GM23338 (cell line): Measurements from ENCODE around the gene SNRPA.

Source experiments
- EZH2 ChIP-seq: fragments of 200-600 bp; sonication (generic); IDR thresholded peaks from one replicate; pipeline ENCODE4 v1.8.0; 2017; ENCODE audit warnings: antibody characterized with exemption, mild to moderate bottlenecking, low read depth; ENCODE audit not compliant: unreplicated experiment
- EZH2phosphoT487 ChIP-seq: fragments of 200-600 bp; sonication (generic); IDR thresholded peaks from one replicate; pipeline ENCODE4 v1.8.1; 2018; ENCODE audit warnings: antibody characterized with exemption; ENCODE audit not compliant: unreplicated experiment
- JUNB ChIP-seq: IDR thresholded peaks from one replicate; pipeline ENCODE4 v1.6.1; 2016; ENCODE audit warnings: antibody characterized with exemption; ENCODE audit not compliant: unreplicated experiment
- POLR2AphosphoS5 ChIP-seq: IDR thresholded peaks from 2 replicates; pipeline ENCODE4 v1.6.1; 2016; ENCODE audit warnings: antibody characterized with exemption, low read depth
- STAT1 ChIP-seq: IDR thresholded peaks from one replicate; pipeline ENCODE4 v1.6.1; 2016; ENCODE audit warnings: antibody characterized with exemption; ENCODE audit not compliant: unreplicated experiment
- TF ChIP-seq, protein P1 (sequence below), 2 experiments: fragments of 200-600 bp in 1 of 2; sonication (generic) in 1 of 2; conservative IDR thresholded peaks; 2 replicates each; pipeline versions ENCODE4 v1.5.1 to v1.6.1; 2016 to 2017; ENCODE audit warnings: antibody characterized with exemption in 2 of 2, low read depth in 2 of 2, mild to moderate bottlenecking in 2 of 2, moderate library complexity in 1 of 2
- TF ChIP-seq, protein P2 (sequence below): IDR thresholded peaks from one replicate; pipeline ENCODE4 v1.6.1; 2018; ENCODE audit warnings: antibody characterized with exemption; ENCODE audit not compliant: unreplicated experiment
- TF ChIP-seq, protein P3 (sequence below): IDR thresholded peaks from 2 replicates; pipeline ENCODE4 v1.6.1; 2016; ENCODE audit warnings: antibody characterized with exemption

DNA sequence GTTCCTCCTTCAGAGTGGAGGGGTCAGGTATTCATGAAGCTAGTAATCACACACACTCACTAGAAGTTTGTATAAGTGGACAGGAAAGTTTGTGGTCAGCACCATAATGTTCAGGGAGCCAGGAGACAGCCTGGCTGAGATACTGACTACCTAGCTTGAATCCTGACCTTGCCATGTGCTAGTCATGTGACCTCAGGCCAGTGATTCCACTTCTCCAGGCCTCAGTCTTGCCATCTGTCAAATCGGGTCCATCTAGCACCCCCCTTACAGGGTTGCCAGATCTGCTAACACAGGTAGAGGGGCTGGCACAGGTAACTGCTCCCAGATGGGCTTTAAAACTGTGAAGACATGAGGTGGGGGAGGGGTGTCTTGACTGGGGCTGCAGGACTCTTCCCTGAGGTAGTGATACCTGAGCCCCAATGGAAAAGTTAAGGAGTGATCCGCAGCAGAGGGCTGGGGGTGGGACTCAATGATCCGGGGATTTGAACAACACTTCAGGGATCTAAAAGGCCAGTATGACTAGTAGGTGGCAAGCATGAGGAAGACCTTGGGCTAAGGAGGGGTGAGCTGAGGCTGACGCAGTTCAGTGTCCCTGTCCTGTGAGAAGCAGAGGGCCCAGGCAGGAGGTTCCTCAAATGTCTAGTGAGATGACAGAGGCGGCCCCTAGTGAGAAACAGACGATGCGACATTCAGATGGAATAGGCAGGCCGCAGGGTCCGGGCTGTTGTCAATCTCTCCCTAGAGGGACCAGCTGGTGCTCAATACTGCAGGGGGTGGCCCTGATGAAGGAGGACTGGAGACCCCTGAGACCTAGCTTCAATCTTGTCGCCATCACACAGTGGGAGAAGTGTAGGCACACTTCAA lies 9.2 kb upstream of the SNRPA start:
- TF ChIP-seq, protein P1, sequence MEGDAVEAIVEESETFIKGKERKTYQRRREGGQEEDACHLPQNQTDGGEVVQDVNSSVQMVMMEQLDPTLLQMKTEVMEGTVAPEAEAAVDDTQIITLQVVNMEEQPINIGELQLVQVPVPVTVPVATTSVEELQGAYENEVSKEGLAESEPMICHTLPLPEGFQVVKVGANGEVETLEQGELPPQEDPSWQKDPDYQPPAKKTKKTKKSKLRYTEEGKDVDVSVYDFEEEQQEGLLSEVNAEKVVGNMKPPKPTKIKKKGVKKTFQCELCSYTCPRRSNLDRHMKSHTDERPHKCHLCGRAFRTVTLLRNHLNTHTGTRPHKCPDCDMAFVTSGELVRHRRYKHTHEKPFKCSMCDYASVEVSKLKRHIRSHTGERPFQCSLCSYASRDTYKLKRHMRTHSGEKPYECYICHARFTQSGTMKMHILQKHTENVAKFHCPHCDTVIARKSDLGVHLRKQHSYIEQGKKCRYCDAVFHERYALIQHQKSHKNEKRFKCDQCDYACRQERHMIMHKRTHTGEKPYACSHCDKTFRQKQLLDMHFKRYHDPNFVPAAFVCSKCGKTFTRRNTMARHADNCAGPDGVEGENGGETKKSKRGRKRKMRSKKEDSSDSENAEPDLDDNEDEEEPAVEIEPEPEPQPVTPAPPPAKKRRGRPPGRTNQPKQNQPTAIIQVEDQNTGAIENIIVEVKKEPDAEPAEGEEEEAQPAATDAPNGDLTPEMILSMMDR (conservative IDR thresholded peaks at IDR 0.05; ENCODE audit: low read depth in 2 of 2): peak in 1 of 2 experiments; percentile 27; a peak in 2 of 4 replicates
- TF ChIP-seq POLR2AphosphoS5 (no peak), STAT1 (no peak), JUNB (no peak), EZH2 (no peak), EZH2phosphoT487 (no peak)
- TF ChIP-seq, protein P2, sequence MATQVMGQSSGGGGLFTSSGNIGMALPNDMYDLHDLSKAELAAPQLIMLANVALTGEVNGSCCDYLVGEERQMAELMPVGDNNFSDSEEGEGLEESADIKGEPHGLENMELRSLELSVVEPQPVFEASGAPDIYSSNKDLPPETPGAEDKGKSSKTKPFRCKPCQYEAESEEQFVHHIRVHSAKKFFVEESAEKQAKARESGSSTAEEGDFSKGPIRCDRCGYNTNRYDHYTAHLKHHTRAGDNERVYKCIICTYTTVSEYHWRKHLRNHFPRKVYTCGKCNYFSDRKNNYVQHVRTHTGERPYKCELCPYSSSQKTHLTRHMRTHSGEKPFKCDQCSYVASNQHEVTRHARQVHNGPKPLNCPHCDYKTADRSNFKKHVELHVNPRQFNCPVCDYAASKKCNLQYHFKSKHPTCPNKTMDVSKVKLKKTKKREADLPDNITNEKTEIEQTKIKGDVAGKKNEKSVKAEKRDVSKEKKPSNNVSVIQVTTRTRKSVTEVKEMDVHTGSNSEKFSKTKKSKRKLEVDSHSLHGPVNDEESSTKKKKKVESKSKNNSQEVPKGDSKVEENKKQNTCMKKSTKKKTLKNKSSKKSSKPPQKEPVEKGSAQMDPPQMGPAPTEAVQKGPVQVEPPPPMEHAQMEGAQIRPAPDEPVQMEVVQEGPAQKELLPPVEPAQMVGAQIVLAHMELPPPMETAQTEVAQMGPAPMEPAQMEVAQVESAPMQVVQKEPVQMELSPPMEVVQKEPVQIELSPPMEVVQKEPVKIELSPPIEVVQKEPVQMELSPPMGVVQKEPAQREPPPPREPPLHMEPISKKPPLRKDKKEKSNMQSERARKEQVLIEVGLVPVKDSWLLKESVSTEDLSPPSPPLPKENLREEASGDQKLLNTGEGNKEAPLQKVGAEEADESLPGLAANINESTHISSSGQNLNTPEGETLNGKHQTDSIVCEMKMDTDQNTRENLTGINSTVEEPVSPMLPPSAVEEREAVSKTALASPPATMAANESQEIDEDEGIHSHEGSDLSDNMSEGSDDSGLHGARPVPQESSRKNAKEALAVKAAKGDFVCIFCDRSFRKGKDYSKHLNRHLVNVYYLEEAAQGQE: no peak
- TF ChIP-seq, protein P3, sequence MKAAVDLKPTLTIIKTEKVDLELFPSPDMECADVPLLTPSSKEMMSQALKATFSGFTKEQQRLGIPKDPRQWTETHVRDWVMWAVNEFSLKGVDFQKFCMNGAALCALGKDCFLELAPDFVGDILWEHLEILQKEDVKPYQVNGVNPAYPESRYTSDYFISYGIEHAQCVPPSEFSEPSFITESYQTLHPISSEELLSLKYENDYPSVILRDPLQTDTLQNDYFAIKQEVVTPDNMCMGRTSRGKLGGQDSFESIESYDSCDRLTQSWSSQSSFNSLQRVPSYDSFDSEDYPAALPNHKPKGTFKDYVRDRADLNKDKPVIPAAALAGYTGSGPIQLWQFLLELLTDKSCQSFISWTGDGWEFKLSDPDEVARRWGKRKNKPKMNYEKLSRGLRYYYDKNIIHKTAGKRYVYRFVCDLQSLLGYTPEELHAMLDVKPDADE: no peak
